Stomach smooth muscle (tissue), 2 donors: ENCODE data around the gene PZP.

Experiments
- H3K27ac ChIP-seq: one replicate; pipeline ENCODE4 v1.7.0; 2013; ENCODE audit warnings: mild to moderate bottlenecking, low read length, inconsistent platforms
- H3K27me3 ChIP-seq, 2 donors: one replicate each; pipeline ENCODE4 v1.7.0; 2013; ENCODE audit warnings: low read length in 2 of 2; ENCODE audit not compliant: insufficient read depth in 2 of 2, control insufficient read depth in 1 of 2
- H3K36me3 ChIP-seq, 2 donors: one replicate each; pipeline ENCODE4 v1.7.0; 2013; ENCODE audit warnings: low read length in 2 of 2; ENCODE audit not compliant: control insufficient read depth in 2 of 2, insufficient read depth in 2 of 2
- H3K4me1 ChIP-seq: one replicate; pipeline ENCODE4 v1.7.0; 2013; ENCODE audit warnings: low read length; ENCODE audit not compliant: control insufficient read depth, insufficient read depth
- H3K4me3 ChIP-seq, 2 donors: one replicate each; pipeline ENCODE4 v1.7.0; 2013; ENCODE audit warnings: low read length in 2 of 2
- H3K9ac ChIP-seq, 2 donors: one replicate each; pipeline ENCODE4 v1.7.0; 2013; ENCODE audit warnings: low read length in 2 of 2, mild to moderate bottlenecking in 1 of 2
- H3K9me3 ChIP-seq, 2 donors: one replicate each; pipeline ENCODE4 v1.7.0; 2013; ENCODE audit warnings: low read length in 2 of 2; ENCODE audit not compliant: control insufficient read depth in 2 of 2
- donor health status: healthy.
- donor health status: Pancreatic carcinoma.

Gene PZP

GRCh38 chr12:9127484-9127883, 80.7 kb downstream of the PZP start:
- Histone ChIP-seq H3K4me3 (no peak overlapping the region), H3K4me1 (peaks cover 8% of the 10 kb centered on the region), H3K27ac (no peak overlapping the region), H3K36me3 (no peaks in the 10 kb centered on the region), H3K9me3 (no peaks in the 10 kb centered on the region), H3K9ac (no peak overlapping the region), H3K27me3 (no peaks in the 10 kb centered on the region)

GRCh38 chr12:9124383-9125031, 83.7 kb downstream of the PZP start:
- H3K36me3 ChIP-seq = no peaks in the 10 kb centered on the region
- H3K9ac ChIP-seq = no peak overlapping the region
- H3K27me3 ChIP-seq = no peaks in the 10 kb centered on the region
- H3K27ac ChIP-seq = no peak overlapping the region
- peaks cover 8% of the 10 kb centered on the region for H3K4me1 ChIP-seq
- H3K4me3 ChIP-seq = peak overlapping the region in 1 of 2 donors; percentile 30
- no peaks in the 10 kb centered on the region for H3K9me3 ChIP-seq

- peaks cover 8% of the 10 kb centered on the region for H3K4me1 ChIP-seq
- no peak overlapping the region for H3K9ac ChIP-seq
- no peaks in the 10 kb centered on the region for H3K27me3 ChIP-seq
- H3K9me3 ChIP-seq = no peaks in the 10 kb centered on the region
- no peaks in the 10 kb centered on the region for H3K36me3 ChIP-seq
- no peak overlapping the region for H3K27ac ChIP-seq
- peak overlapping the region in 1 of 2 donors; percentile 30 for H3K4me3 ChIP-seq
These were observed 84.3 kb downstream of the PZP start for GRCh38 chr12:9123781-9124382.

- no peak overlapping the region for H3K27ac ChIP-seq
- no peak overlapping the region for H3K9ac ChIP-seq
- H3K36me3 ChIP-seq = no peaks in the 10 kb centered on the region
- H3K4me3 ChIP-seq = peak overlapping the region in 1 of 2 donors; percentile 16
- H3K27me3 ChIP-seq = no peaks in the 10 kb centered on the region
- peaks cover 17% of the 10 kb centered on the region for H3K4me1 ChIP-seq
- no peaks in the 10 kb centered on the region for H3K9me3 ChIP-seq
These were observed 86.0 kb downstream of the PZP start for GRCh38 chr12:9122091-9122609.

GRCh38 chr12:9120487-9121184, 87.6 kb downstream of the PZP start:
- H3K4me3 ChIP-seq = no peak overlapping the region
- no peaks in the 10 kb centered on the region for H3K36me3 ChIP-seq
- H3K9me3 ChIP-seq = no peaks in the 10 kb centered on the region
- no peaks in the 10 kb centered on the region for H3K27me3 ChIP-seq
- H3K4me1 ChIP-seq = peaks cover 17% of the 10 kb centered on the region
- H3K27ac ChIP-seq = no peak overlapping the region
- H3K9ac ChIP-seq = no peak overlapping the region

GRCh38 chr12:9118158-9118557, 90.0 kb downstream of the PZP start:
- H3K27me3 ChIP-seq = no peaks in the 10 kb centered on the region
- H3K9ac ChIP-seq = peak overlapping the region in 1 of 2 donors; percentile 6
- H3K4me1 ChIP-seq = peaks cover 12% of the 10 kb centered on the region
- H3K4me3 ChIP-seq = peak overlapping the region; percentile 44 to 55
- H3K27ac ChIP-seq = peak overlapping the region; percentile 68
- no peaks in the 10 kb centered on the region for H3K36me3 ChIP-seq
- H3K9me3 ChIP-seq = no peaks in the 10 kb centered on the region

GRCh38 chr12:9115731-9116559, 92.2 kb downstream of the PZP start, which contains the start of gene A2M:
TSS of gene A2M (minus strand) at chr12:9115919. CDS start at chr12:9115849, 70 bp downstream.
- peak within 1 kb of the TSS; percentile 46 to 52 for H3K9ac ChIP-seq
- H3K9me3 ChIP-seq = no peaks in the 10 kb centered on the region
- H3K4me1 ChIP-seq = peaks cover 15% of the 10 kb centered on the region
- peak within 1 kb of the TSS; percentile 63 to 70 for H3K4me3 ChIP-seq
- peaks cover 3 to 4% of the 10 kb centered on the region in 2 donors for H3K36me3 ChIP-seq
- H3K27ac ChIP-seq = peak within 1 kb of the TSS; percentile 77
- H3K27me3 ChIP-seq = no peaks in the 10 kb centered on the region

GRCh38 chr12:9114946-9115345, 93.2 kb downstream of the PZP start:
- H3K4me1 ChIP-seq = peaks cover 15% of the 10 kb centered on the region
- H3K9me3 ChIP-seq = no peaks in the 10 kb centered on the region
- peak overlapping the region; percentile 77 for H3K27ac ChIP-seq
- H3K4me3 ChIP-seq = peak overlapping the region; percentile 63 to 70
- H3K36me3 ChIP-seq = peaks cover 3 to 6% of the 10 kb centered on the region in 2 donors
- H3K27me3 ChIP-seq = no peaks in the 10 kb centered on the region
- H3K9ac ChIP-seq = peak overlapping the region; percentile 22 to 46

GRCh38 chr12:9113987-9114309, 94.2 kb downstream of the PZP start:
- Histone ChIP-seq H3K4me3 (peak overlapping the region; percentile 54 to 70), H3K9ac (no peak overlapping the region), H3K4me1 (peaks cover 15% of the 10 kb centered on the region)

GRCh38 chr12:9113296-9113986, 94.8 kb downstream of the PZP start:
- Histone ChIP-seq H3K27me3 (no peaks in the 10 kb centered on the region), H3K36me3 (peaks cover 15 to 17% of the 10 kb centered on the region in 2 donors), H3K4me3 (peak overlapping the region; percentile 54 to 70), H3K9me3 (no peaks in the 10 kb centered on the region), H3K9ac (no peak overlapping the region), H3K4me1 (peaks cover 11% of the 10 kb centered on the region), H3K27ac (peak overlapping the region; percentile 0)

More at GRCh38 chr12:9113987-9114309, 94.2 kb downstream of the PZP start:
- no peaks in the 10 kb centered on the region for H3K27me3 ChIP-seq
- H3K27ac ChIP-seq = no peak overlapping the region
- no peaks in the 10 kb centered on the region for H3K9me3 ChIP-seq
- H3K36me3 ChIP-seq = peaks cover 10 to 12% of the 10 kb centered on the region in 2 donors
